Hypothalamus (tissue), 51 donors: ENCODE results near the gene NDE1.
"Not testable (repeated sequence)": the region's sequence is repeated elsewhere in the genome, so short reads cannot be mapped to it uniquely, and the experiment has no call there.

ENCODE experiments used
- DNase-seq, 51 donors: peaks; one replicate each; lab custom pipeline; 2025; lab: John Stamatoyannopoulos, UW

The NDE1 gene

GRCh38 chr16:15690296-15690695 is 40.3 kb downstream of the NDE1 start:
- DNase-seq = no peak

- DNase-seq = no peak
Measured at GRCh38 chr16:15691046-15691445, 41.0 kb downstream of the NDE1 start.

- not testable (repeated sequence) for DNase-seq
Measured at GRCh38 chr16:15692508-15692907, 42.5 kb downstream of the NDE1 start.

DNA sequence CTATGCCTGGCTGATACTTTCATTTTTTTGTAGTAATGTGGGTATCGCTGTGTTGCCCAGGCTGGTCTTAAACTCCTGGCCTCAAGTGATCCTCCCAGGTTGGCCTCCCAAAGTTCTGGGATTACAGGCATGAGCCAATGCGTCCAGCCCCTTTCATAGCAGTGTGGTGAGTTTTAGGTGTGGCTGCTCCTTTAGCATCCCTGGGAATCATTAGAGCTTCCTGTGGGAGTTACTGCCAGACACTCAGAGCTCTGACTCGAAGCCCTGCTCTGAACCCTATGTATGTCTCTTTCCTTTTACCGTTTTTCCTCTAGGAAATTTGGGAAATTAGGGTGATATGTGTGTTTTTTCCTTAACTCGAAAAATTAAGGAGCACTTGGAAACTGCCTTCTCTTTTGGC is 44.5 kb downstream of the NDE1 start:
- DNase-seq = no peak

GRCh38 chr16:15699819-15700218 is 49.8 kb downstream of the NDE1 start:
- DNase-seq = no peak

GRCh38 chr16:15701367-15701766 is 51.3 kb downstream of the NDE1 start:
- DNase-seq = no peak

DNA sequence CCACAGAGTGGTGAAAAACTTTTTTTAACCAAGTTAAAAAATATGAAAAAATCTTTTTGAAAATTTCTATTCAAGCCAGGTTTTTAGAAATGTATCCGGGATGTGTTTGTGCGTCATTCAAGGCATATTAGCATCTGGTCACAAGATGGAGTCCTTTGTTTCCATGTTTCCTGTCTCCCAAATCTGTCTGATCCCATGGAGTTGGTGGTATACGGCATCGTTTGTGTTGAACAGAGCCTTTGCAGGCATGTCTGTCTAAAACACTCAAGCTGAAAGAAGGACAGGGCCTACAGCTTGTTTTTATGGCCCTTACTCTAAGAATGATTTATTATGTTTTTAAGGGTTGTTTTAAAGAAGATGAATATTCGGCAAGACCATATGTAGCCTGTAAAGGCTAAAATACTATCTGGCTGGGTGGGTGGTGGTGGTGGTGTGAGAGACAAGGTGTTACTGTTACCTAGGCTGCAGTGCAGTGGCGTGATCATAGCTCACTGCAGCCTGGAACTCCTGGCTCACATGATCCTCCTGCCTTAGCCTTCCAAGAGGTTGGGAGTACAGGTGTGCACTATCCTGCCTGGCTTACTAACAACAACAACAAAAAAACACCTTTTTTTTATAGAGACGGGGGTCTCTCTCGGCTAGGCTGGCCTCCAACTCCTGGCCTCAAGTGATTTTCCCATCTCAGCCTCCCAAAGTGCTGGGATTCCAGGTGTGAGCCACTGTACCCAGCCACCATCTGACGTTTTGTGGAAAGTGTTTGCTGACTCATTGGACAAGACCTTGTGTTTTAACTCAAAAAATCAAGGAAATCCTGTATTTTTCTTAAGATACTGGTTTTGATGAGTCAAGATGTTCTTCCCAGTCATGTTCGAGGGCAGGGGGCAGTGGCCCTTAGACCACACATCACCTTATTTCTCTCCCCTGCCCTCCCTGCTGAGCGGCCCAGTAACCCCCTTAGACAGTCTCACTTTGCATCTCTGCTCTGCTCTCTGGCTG is 52.2 kb downstream of the NDE1 start:
- DNase-seq = no peak

DNA sequence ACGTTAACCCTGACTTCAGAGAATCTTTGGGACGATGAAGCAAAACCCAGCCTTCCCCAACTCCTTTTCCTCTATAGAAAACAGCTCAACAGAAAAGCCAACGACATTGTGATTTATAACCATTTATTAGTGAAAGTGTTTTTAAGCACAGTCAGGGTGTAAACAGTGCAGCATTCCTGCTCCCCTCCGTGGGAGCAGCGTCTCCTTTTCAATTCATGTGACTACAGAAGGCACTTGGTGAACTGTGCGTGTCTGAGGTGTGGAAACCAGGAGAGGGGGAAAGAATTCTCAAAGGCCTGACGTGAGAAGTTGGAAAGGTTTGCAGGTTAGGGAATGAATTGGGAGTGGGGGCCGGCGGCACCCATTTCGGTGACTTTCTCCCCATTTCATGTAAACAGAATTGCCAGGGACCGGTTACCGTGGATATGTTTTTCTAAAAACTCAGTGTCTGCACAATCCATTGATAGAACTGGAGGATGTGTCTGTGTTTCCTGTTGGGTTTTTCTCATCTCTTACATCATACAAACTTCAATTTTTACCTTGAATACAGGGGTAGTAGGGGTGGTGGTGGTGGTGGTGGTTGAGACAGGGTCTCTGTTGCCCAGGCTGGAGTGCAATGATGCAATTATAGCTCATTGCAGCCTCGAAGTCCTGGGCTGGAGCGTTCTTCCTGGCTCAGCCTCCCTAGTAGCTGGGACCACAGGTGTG is 53.1 kb downstream of the NDE1 start:
- no peak for DNase-seq

DNA sequence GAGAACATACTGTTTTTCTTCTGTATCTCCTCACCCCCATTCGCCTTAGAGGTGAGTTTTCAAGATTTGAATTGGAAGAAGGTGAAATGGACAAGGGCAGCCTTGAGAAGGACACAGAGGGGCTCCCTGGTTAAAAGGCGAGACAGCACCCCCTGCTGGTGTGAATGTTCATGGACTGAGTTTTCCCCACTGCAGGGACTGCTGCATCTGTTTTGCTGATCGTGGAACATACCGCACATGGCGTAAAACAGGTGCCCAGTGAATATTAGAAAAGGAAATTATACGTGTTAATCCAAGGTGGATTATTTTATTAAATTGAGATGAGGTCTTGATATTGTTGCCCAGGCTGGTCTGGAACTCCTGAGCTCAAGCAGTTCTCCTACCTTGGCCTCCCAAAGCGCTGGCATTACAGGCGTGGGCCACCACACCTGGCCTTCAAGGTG is 54.5 kb downstream of the NDE1 start:
- peak in 48 of 51 donors; percentile 3 to 89 (median 52) for DNase-seq

- no peak for DNase-seq
Measured at GRCh38 chr16:15705064-15705565, 55.1 kb downstream of the NDE1 start.

DNA sequence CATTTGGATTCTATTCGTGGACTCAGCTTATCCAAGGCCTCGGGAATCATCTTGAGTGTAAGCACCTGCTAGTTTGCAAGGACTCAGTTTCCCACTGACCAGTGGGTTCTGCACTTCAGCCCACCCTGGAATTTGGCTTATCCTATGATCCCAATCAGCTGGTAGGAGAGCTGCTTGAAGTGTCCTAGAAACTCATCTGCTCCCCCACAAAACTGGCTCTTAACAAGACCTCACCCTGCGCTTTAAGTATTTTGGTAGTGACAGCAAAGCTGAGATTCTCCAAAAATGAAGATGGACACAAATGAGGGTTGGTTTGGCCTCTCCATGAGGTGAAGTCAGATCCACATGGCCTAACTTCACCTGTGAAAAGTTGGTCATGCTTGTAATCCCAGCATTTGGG is 57.3 kb downstream of the NDE1 start:
- no peak for DNase-seq

- DNase-seq = no peak
Measured at GRCh38 chr16:15708096-15708495, 58.1 kb downstream of the NDE1 start.

- DNase-seq = no peak
Measured at GRCh38 chr16:15708997-15709396, 59.0 kb downstream of the NDE1 start.

GRCh38 chr16:15714393-15715172 is 64.5 kb downstream of the NDE1 start:
- no peak for DNase-seq

DNA sequence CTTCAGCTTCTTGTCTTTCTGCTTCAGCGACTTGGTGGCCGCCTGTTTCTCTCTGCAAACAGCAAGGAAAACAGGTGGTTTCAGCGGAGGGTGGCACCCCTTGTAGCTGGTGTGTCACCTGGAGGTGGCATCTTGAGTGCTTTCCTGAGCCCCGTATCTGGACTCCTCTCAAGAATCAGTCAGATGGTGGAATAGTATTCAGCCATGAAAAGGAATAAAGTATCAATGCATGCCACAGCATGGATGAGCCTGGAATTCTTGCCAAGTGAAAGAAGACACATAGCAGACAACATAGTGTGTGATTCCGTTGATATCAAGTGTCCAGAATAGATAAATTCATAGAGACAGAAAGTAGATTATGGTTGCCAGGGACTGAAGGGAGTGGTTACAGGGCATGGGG is 65.2 kb downstream of the NDE1 start:
- no peak for DNase-seq

DNA sequence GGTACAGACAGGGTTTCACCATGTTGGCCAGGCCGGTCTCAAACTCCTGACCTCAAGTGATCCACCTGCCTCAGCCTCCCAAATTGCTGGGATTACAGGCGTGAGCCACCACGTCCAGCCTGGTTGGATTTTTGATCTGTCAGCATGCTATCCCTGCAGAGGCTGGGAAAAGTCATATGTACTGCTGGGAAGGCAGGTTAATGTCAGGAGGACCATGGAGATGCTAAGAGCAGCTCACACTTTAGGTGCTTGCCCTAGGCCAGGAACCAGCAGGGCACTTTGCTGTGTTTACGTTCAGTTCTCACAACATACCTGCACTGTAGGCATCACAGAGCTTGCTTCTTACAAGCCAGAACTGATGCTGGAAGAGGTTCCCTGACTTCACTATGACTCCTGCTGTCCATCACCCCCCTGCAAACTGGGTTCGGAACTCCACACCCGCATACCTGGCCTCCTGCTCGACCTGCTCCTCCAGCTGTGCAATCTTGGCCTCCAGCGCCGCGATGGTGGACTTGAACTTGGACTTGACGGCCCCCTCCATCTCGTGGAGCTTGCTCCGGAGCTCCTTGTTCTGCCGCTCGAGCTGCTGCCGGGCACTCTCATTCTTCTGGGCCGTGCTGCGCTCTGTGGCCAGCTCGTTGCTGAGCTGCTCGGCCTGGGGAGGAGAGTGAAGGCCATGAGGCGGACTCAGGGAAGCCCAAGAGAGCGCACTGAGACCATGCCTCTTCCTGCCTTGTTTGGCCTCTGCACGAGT is 66.8 kb downstream of the NDE1 start:
- DNase-seq = no peak

DNA sequence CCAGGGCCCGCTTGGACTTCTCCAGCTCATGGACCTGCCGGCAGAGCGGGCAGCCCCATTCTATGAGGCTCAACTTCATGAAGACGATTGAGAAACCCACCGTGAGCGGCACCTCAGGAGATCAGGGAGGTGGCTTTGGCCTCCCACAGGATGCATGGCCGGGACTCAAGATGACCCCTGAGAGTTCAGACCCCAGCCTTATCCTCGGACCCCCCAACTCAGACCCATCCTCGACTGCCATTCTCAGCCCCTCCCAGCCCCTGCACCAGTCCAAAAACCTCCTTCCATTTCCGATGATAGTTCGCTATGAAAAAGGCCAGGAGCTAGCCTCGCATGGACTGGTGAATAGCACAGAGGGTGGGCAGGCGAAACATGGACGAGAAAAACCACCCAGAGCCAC is 71.0 kb downstream of the NDE1 start:
- no peak for DNase-seq

DNA sequence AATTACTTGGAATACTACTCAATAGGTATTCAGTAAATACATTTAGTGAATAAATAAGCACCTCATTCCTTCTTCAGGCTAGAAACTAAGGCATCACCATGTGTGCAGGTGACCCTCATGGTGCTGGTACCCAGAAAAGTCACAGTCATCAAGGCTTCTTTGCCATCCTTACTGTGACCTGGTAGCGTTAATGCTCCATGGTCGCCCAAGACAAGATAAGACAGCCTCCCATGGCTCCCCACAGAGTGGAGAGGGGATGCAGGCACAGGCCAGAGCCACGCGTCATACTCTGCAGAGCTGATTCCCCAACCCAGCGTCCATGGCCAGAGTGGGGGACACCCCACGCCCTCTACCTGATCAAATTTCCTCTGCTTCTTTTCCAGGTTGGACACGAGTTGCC is 73.8 kb downstream of the NDE1 start:
- DNase-seq = no peak

GRCh38 chr16:15725641-15726240 is 75.7 kb downstream of the NDE1 start:
- no peak for DNase-seq

DNA sequence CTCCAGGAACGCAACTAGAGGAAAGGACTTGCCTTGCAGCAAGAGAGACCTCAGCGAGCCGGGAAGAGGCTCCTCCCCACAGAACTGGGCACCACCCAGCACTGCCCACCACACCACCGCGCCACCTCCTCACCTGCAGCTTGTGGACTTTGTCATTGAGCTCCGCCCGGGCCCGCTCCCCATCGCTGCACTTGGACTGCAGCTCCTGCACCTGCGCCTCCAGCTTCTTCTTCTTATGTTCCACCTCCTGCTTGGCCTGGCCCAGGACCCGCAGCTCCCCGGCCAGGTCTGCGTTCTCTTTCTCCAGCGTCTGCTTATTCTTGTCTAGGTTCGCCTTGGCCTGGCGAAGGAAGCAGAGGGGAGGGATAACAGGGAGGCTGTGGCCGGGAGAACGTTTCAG is 76.7 kb downstream of the NDE1 start:
- DNase-seq = no peak
